Immature natural killer cell (primary cell): ENCODE results near the gene UGCG. TPM values are rescaled to one million over a fixed set of nuclear protein-coding genes. Genes with fewer than 3 reads are reported as not detected.
A peak's percentile ranks its signal among the peaks of the same experiment; 100 is the strongest.
"Not testable (repeated sequence)": the region's sequence is repeated elsewhere in the genome, so short reads cannot be mapped to it uniquely, and the experiment has no call there.

Experiments
- DNase-seq, 3 donors: peaks; one replicate each; pipeline ENCODE4 v3.0.0; 2022; ENCODE audit warnings: mixed read lengths in 1 of 3
- H3K27ac Mint-ChIP-seq, 6 donors: one replicate each; pipeline ENCODE4 v1.8.0; 2020; ENCODE audit warnings: mixed read lengths in 6 of 6, mild to moderate bottlenecking in 5 of 6, inconsistent platforms in 4 of 6, moderate library complexity in 3 of 6
- H3K27me3 Mint-ChIP-seq, 3 donors: one replicate each; pipeline ENCODE4 v1.8.0; 2020 to 2021; ENCODE audit warnings: low read depth in 3 of 3, mild to moderate bottlenecking in 3 of 3, mixed read lengths in 3 of 3, moderate library complexity in 3 of 3, inconsistent platforms in 1 of 3
- H3K36me3 Mint-ChIP-seq, 3 donors: one replicate each; pipeline ENCODE4 v1.8.0; 2020; ENCODE audit warnings: mixed read lengths in 3 of 3, inconsistent platforms in 2 of 3, mild to moderate bottlenecking in 2 of 3
- H3K4me1 Mint-ChIP-seq, 2 donors: one replicate each; pipeline ENCODE4 v1.8.0; 2020; ENCODE audit warnings: inconsistent platforms in 2 of 2, mild to moderate bottlenecking in 2 of 2, mixed read lengths in 2 of 2, moderate library complexity in 1 of 2
- H3K4me3 Mint-ChIP-seq, 5 donors: one replicate each; pipeline ENCODE4 v1.8.0; 2020; ENCODE audit warnings: mild to moderate bottlenecking in 5 of 5, mixed read lengths in 5 of 5, inconsistent platforms in 3 of 5, moderate library complexity in 3 of 5
- H3K9me3 Mint-ChIP-seq, 6 donors: one replicate each; pipeline ENCODE4 v1.8.0; 2020; ENCODE audit warnings: mild to moderate bottlenecking in 6 of 6, mixed read lengths in 6 of 6, inconsistent platforms in 4 of 6, moderate library complexity in 3 of 6
- polyA plus RNA-seq, 3 donors: library from polyadenylated mRNA; unstranded; fragments of 300-500 nt; fragmentation: Illumina TruSeq; gene quantifications; one replicate each; pipeline ENCODE4 v1.2.3, GENCODE V29; 2021

The UGCG gene
- polyA plus RNA-seq, 3 donors from 2014 or later = 3.0 to 7.1 (median 6.8) TPM

DNA sequence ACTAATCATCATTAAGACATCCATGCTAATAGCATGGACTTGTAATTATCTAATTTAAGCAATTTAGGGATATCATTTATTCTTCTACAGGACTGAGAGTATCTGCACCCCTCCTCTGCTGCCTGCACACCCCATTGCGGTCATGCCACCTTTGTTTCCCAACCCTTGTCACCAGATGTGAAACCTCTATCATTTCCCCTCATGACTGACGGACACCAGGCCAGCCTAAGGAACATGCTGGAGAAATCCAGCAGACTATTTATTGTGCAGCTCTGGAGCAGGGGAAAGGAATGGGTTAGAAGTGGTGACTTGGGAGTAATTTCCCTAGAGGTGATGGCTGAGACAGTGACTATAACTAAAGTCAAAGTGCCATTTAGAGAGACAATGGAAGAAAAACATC is 40.7 kb downstream of the UGCG start:
- peaks cover 0 to 3% (median 1%) of the 10 kb centered on the region in 3 donors for H3K27me3 Mint-ChIP-seq
- H3K9me3 Mint-ChIP-seq = no peaks in the 10 kb centered on the region
- H3K4me1 Mint-ChIP-seq = peaks cover 23% of the 10 kb centered on the region in 2 donors
- H3K36me3 Mint-ChIP-seq = peaks cover 15 to 20% (median 16%) of the 10 kb centered on the region in 3 donors
- no peak for DNase-seq
- H3K4me3 Mint-ChIP-seq = peak overlapping the region in 3 of 5 donors; percentile 15 to 78 (median 51)
- peak overlapping the region in 3 of 6 donors; percentile 68 to 85 (median 69) for H3K27ac Mint-ChIP-seq

- Mint-ChIP-seq H3K27me3 (peaks cover 0 to 3% (median 1%) of the 10 kb centered on the region in 3 donors), H3K4me3 (peak overlapping the region; percentile 19 to 78 (median 51)), H3K9me3 (no peaks in the 10 kb centered on the region), H3K4me1 (peaks cover 23% of the 10 kb centered on the region in 2 donors), H3K36me3 (peaks cover 12 to 17% (median 13%) of the 10 kb centered on the region in 3 donors), H3K27ac (peak overlapping the region; percentile 19 to 85 (median 68))
- peak; percentile 16 to 25 (median 18) for DNase-seq
These were observed 41.3 kb downstream of the UGCG start for GRCh38 chr9:111937781-111938426.

DNA sequence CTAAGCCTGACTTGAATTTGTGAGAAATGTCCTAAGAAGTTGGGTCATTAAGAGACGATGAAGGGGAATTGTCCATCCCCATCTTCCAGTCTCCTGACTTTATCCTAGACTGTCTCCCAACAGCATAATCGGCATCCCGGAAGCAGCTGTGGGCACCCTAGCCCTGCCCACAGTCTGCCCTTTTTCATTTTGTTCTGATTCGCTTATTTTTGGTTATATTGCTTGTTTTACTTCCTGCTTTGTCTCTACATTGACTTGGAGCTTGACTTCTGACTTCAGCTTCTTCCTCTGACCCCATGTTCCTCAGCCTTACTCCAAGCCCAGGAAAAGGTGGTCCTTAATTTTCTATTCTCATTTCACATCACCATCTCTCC is 41.8 kb downstream of the UGCG start:
- no peak for DNase-seq
- Mint-ChIP-seq H3K27me3 (peaks cover 0 to 3% (median 1%) of the 10 kb centered on the region in 3 donors), H3K9me3 (no peaks in the 10 kb centered on the region), H3K36me3 (peaks cover 8 to 17% (median 9%) of the 10 kb centered on the region in 3 donors), H3K4me1 (peaks cover 23% of the 10 kb centered on the region in 2 donors), H3K4me3 (peak overlapping the region in 2 of 5 donors; percentile 44 to 54), H3K27ac (peak overlapping the region in 4 of 6 donors; percentile 12 to 85 (median 30))

DNA sequence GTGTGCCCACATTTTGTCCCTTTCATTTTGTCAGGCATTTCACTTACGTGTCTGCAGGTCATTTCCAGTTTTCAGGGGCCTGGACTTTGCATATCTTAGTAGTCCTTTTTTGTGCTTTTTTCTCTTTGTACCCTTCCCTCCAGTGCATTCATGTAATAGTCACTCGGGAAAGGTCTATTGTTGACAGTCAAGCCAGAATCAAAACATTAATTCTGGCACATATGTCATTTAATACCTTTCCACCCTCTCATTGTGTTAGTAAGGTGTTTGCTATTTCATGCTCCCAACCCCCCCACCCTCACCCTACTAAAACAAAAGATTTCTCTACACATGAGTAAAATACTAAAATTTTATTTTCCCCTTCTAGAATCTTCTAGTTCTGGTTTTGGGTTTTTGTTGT is 42.7 kb downstream of the UGCG start:
- Mint-ChIP-seq H3K27ac (peak overlapping the region in 1 of 6 donors; percentile 25), H3K4me1 (peaks cover 23% of the 10 kb centered on the region in 2 donors), H3K4me3 (peak overlapping the region in 2 of 5 donors; percentile 51 to 62), H3K9me3 (no peaks in the 10 kb centered on the region), H3K27me3 (peaks cover 0 to 3% (median 1%) of the 10 kb centered on the region in 3 donors), H3K36me3 (peaks cover 5 to 14% (median 6%) of the 10 kb centered on the region in 3 donors)
- DNase-seq = no peak

- peaks cover under 1 to 3% (median 1%) of the 10 kb centered on the region in 3 donors for H3K27me3 Mint-ChIP-seq
- H3K4me1 Mint-ChIP-seq = peaks cover 23% of the 10 kb centered on the region in 2 donors
- no peak for DNase-seq
- no peak overlapping the region for H3K27ac Mint-ChIP-seq
- H3K36me3 Mint-ChIP-seq = peaks cover 0 to 8% (median 0%) of the 10 kb centered on the region in 3 donors
- no peak overlapping the region for H3K4me3 Mint-ChIP-seq
- H3K9me3 Mint-ChIP-seq = no peaks in the 10 kb centered on the region
These were observed 44.1 kb downstream of the UGCG start for GRCh38 chr9:111940697-111941096.

GRCh38 chr9:111943200-111943599 is 46.6 kb downstream of the UGCG start:
- Mint-ChIP-seq H3K36me3 (peaks cover 0 to 4% (median 0%) of the 10 kb centered on the region in 3 donors), H3K4me3 (no peak overlapping the region), H3K27me3 (peaks cover 0 to 3% (median 2%) of the 10 kb centered on the region in 3 donors), H3K9me3 (no peaks in the 10 kb centered on the region), H3K4me1 (peaks cover 10 to 12% of the 10 kb centered on the region in 2 donors), H3K27ac (no peak overlapping the region)
- no peak for DNase-seq

GRCh38 chr9:111943746-111944145 is 47.1 kb downstream of the UGCG start:
- Mint-ChIP-seq H3K36me3 (peaks cover 0 to under 1% (median 0%) of the 10 kb centered on the region in 3 donors), H3K27me3 (peaks cover 0 to 2% (median 0%) of the 10 kb centered on the region in 3 donors), H3K4me1 (peaks cover 6% of the 10 kb centered on the region in 2 donors), H3K27ac (no peak overlapping the region), H3K4me3 (no peak overlapping the region), H3K9me3 (no peaks in the 10 kb centered on the region)
- no peak for DNase-seq

DNA sequence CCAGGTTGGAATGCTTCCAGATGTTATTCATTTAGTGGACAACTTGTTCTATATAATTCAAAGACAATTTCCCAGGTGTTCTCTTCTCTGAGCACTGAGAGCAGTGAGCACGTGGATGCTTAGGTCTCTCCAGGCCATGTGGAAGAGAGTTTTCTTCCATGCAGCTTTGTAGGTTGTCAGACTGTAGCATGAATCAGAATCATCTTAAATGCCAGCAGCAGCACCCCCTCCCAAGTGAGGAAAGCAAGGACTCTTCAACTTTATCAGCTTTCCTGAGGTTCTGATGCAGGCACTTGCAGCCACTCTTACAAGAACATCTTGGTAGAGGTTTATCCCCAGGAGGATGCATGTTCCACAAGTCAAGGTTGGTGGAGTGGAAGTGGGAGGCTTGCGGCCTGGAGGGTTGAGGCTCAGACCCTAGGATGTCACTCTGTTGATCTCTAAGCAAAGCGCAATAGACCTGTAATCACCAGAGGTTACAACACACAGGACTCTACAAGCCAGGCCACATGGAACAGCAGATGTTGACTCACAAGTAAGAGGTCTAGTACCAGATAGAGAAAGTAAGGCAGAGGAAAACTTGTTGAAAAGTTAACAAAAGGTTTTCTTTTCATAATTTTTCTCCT is 47.7 kb downstream of the UGCG start:
- Mint-ChIP-seq H3K27ac (no peak overlapping the region), H3K36me3 (no peaks in the 10 kb centered on the region), H3K4me3 (no peak overlapping the region), H3K4me1 (peaks cover under 1 to 2% of the 10 kb centered on the region in 2 donors), H3K9me3 (no peaks in the 10 kb centered on the region), H3K27me3 (peaks cover 0 to 3% (median 3%) of the 10 kb centered on the region in 3 donors)
- DNase-seq = no peak

GRCh38 chr9:111945216-111945615 is 48.6 kb downstream of the UGCG start:
- no peak for DNase-seq
- H3K4me3 Mint-ChIP-seq = no peak overlapping the region
- peak overlapping the region in 1 of 6 donors; percentile 41 for H3K27ac Mint-ChIP-seq
- no peaks in the 10 kb centered on the region for H3K9me3 Mint-ChIP-seq
- H3K36me3 Mint-ChIP-seq = no peaks in the 10 kb centered on the region
- peaks cover 0 to 3% (median 3%) of the 10 kb centered on the region in 3 donors for H3K27me3 Mint-ChIP-seq
- peaks cover 0 to 2% of the 10 kb centered on the region in 2 donors for H3K4me1 Mint-ChIP-seq

GRCh38 chr9:111948109-111948508 is 51.5 kb downstream of the UGCG start:
- not testable (repeated sequence) for H3K27me3 Mint-ChIP-seq, H3K9me3 Mint-ChIP-seq, H3K4me3 Mint-ChIP-seq, H3K36me3 Mint-ChIP-seq, H3K4me1 Mint-ChIP-seq, DNase-seq, H3K27ac Mint-ChIP-seq

GRCh38 chr9:111948951-111949350 is 52.3 kb downstream of the UGCG start:
- H3K27me3 Mint-ChIP-seq = peaks cover 0 to 3% (median 3%) of the 10 kb centered on the region in 3 donors
- peaks cover 0 to 2% of the 10 kb centered on the region in 2 donors for H3K4me1 Mint-ChIP-seq
- no peaks in the 10 kb centered on the region for H3K9me3 Mint-ChIP-seq
- H3K36me3 Mint-ChIP-seq = no peaks in the 10 kb centered on the region
- no peak for DNase-seq
- H3K27ac Mint-ChIP-seq = no peak overlapping the region
- H3K4me3 Mint-ChIP-seq = no peak overlapping the region

- H3K4me1 Mint-ChIP-seq = peaks cover 0 to 2% of the 10 kb centered on the region in 2 donors
- no peak overlapping the region for H3K4me3 Mint-ChIP-seq
- H3K9me3 Mint-ChIP-seq = no peaks in the 10 kb centered on the region
- H3K27ac Mint-ChIP-seq = no peak overlapping the region
- DNase-seq = no peak
- peaks cover 0 to 3% (median 3%) of the 10 kb centered on the region in 3 donors for H3K27me3 Mint-ChIP-seq
- H3K36me3 Mint-ChIP-seq = no peaks in the 10 kb centered on the region
These were observed 53.3 kb downstream of the UGCG start for GRCh38 chr9:111949919-111950318.

DNA sequence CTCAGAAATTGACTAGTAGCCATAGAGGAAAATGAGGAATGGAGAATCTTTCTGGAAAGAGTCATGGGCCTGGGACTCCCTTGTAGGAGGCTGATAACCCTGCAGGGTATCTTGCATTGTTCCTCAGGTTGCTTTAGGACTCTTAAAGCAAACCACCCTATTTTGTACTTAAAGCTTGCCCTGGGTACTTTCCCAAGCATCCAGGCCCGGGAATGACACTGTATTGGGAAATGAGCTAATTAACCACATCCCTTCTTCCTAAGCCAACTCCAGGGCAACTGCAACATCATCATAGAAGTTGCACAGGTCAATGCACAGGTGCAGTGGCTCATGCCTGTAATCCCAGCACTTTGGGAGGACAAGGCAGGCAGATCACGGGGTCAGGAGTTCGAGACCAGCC is 55.9 kb downstream of the UGCG start:
- no peak for DNase-seq
- H3K27ac Mint-ChIP-seq = no peak overlapping the region

DNA sequence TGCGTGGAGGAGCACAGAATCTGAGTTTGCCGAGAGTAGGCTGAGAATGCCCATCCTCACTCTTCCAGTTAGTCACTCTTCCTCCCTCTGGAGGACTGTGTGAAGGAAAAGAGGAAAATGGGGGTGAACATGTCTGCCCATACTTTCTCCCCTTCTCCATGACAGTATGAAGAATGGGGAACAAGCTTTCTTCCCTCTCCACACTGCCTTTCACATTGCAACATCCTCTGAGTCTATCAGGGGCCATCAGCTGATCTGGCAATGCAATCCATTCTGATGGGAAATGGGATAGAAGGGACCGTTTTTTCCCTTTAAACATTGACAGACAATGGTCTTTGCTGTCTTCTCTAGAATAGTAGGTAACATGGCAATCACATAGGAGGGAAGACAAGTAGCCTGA is 56.8 kb downstream of the UGCG start:
- H3K4me3 Mint-ChIP-seq = no peak overlapping the region
- no peak for DNase-seq
- no peak overlapping the region for H3K27ac Mint-ChIP-seq
- H3K36me3 Mint-ChIP-seq = peaks cover 0 to 6% (median 0%) of the 10 kb centered on the region in 3 donors
- H3K4me1 Mint-ChIP-seq = peaks cover 7 to 9% of the 10 kb centered on the region in 2 donors
- peaks cover 0 to 7% (median 7%) of the 10 kb centered on the region in 3 donors for H3K27me3 Mint-ChIP-seq
- no peaks in the 10 kb centered on the region for H3K9me3 Mint-ChIP-seq

More for the DNA sequence above, 55.9 kb downstream of the UGCG start:
- peaks cover 0 to 7% (median 3%) of the 10 kb centered on the region in 3 donors for H3K27me3 Mint-ChIP-seq
- no peaks in the 10 kb centered on the region for H3K36me3 Mint-ChIP-seq
- peaks cover under 1 to 2% of the 10 kb centered on the region in 2 donors for H3K4me1 Mint-ChIP-seq
- no peaks in the 10 kb centered on the region for H3K9me3 Mint-ChIP-seq
- no peak overlapping the region for H3K4me3 Mint-ChIP-seq
